H1 (cell line): ENCODE results near the gene JMJD8. TPM values are rescaled to one million over a fixed set of nuclear protein-coding genes. Genes with fewer than 3 reads are reported as not detected.
A peak's percentile ranks its signal among the peaks of the same experiment; 100 is the strongest.

Source experiments
- ASH2L ChIP-seq: fragments of 200-600, 300-600 bp; sonication (generic); IDR thresholded peaks from one replicate; pipeline ENCODE4 v1.7.1; 2017; ENCODE audit warnings: low read length
- EP300 ChIP-seq, 2 experiments: IDR thresholded peaks; 1 replicate in 1 of 2; 2 replicates in 1 of 2; pipeline ENCODE4 v1.6.1; 2011 to 2012; ENCODE audit warnings: low read depth in 2 of 2, low read length in 2 of 2, mild to moderate bottlenecking in 2 of 2, borderline replicate concordance in 1 of 2, inconsistent platforms in 1 of 2, moderate library complexity in 1 of 2
- NRF1 ChIP-seq: IDR thresholded peaks from 2 replicates; pipeline ENCODE4 v1.6.1; 2011; ENCODE audit warnings: mild to moderate bottlenecking, low read depth, low read length, improper control_type of control experiment
- RNF2 ChIP-seq: fragments of 200-900, 300-1000 bp; sonication (generic); IDR thresholded peaks from 2 replicates; pipeline ENCODE4 v1.7.1; 2016; ENCODE audit warnings: borderline replicate concordance, low read depth, mild to moderate bottlenecking, antibody characterized with exemption, low read length; ENCODE audit not compliant: poor library complexity, severe bottlenecking; ENCODE audit errors: missing control alignments
- SIN3A ChIP-seq, 2 experiments: IDR thresholded peaks in 1 of 2; conservative IDR thresholded peaks in 1 of 2; 2 replicates each; pipeline ENCODE4 v1.6.1; 2011 to 2012; ENCODE audit warnings: low read length in 2 of 2, improper control_type of control experiment in 1 of 2, low read depth in 1 of 2, mild to moderate bottlenecking in 1 of 2
- polyA plus RNA-seq, 7 experiments: library from polyadenylated mRNA; depleted of rRNA in 3 of 7; stranded (reverse) in 5 of 7; unstranded in 2 of 7; fragments of >200 nt in 5 of 7; fragments of 200-250 nt in 2 of 7; gene quantifications; 1 replicate in 5 of 7; 2 replicates in 1 of 7; 4 replicates in 1 of 7; pipeline versions ENCODE4 v1.2.1 to v1.2.3, GENCODE V29; 2011 to 2013; ENCODE audit warnings: missing spikeins in 2 of 7, mixed read lengths in 2 of 7
- total RNA-seq: library from RNA; stranded (reverse); fragmentation: NEBNext Ultra II Directional; extraction: Animal tissue kit (Norgen Biotek cat#: 25700); gene quantifications from 2 replicates; pipeline ENCODE4 v1.2.1, GENCODE V29; 2021
- TF ChIP-seq, protein P1 (sequence below): fragments of 300-600 bp; sonication (generic); IDR thresholded peaks from 2 replicates; pipeline ENCODE4 v1.7.1; 2012; ENCODE audit warnings: low read length, moderate library complexity, mild to moderate bottlenecking, inconsistent platforms; ENCODE audit not compliant: insufficient replicate concordance
- TF ChIP-seq, protein P2 (sequence below): IDR thresholded peaks from 2 replicates; pipeline ENCODE4 v1.6.1; 2012; ENCODE audit warnings: inconsistent platforms

The JMJD8 gene
- total and polyA plus RNA-seq, 2 of the 8 experiments (the other 6 are each of a cell fraction or from before 2014, with no cell fraction given), result 46.4 to 87.4 TPM

DNA sequence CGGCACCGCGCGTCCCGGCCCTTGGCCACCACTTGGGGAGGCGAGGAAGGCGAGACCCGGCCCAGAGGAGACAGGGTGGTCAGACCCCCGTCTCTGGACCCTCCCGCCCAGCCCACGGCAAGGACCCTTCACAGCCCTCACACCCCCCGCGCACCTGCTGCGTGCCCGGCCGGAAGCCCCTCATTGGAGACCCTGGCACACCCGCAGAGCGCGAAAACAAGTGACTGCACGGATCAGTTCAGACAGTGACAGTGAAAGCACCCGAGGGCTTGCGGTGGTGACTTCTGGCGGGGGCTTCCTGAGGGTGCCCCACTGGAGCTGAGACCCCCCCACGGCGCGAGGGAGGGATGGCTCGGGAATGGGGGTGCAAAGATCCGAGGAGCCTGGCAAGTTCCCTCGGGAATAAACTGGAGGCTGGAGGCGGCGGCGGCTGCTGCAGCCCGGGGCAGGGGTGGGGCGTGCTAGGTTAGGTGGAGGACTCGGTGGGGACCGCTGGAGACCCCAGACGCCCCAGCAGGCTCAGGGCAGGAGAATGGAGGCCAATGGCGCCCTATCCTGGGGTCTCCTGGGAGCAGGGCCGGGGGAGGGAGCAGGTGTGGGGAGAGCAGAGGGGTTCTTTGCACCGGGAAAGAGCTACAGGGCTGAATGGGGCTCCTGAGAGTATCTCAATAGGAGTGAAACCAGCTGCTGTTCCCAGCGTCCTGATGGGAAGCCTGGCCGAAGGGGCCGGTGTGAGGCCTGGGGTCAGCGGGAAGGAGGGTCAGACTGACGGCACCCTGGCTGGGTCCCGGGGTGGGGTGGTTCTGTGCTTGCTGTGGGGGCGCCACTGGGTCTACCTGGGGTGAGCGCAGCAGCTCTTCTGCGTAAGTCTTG is 22.3 kb upstream of the JMJD8 start (continued):
- TF ChIP-seq, protein P1, sequence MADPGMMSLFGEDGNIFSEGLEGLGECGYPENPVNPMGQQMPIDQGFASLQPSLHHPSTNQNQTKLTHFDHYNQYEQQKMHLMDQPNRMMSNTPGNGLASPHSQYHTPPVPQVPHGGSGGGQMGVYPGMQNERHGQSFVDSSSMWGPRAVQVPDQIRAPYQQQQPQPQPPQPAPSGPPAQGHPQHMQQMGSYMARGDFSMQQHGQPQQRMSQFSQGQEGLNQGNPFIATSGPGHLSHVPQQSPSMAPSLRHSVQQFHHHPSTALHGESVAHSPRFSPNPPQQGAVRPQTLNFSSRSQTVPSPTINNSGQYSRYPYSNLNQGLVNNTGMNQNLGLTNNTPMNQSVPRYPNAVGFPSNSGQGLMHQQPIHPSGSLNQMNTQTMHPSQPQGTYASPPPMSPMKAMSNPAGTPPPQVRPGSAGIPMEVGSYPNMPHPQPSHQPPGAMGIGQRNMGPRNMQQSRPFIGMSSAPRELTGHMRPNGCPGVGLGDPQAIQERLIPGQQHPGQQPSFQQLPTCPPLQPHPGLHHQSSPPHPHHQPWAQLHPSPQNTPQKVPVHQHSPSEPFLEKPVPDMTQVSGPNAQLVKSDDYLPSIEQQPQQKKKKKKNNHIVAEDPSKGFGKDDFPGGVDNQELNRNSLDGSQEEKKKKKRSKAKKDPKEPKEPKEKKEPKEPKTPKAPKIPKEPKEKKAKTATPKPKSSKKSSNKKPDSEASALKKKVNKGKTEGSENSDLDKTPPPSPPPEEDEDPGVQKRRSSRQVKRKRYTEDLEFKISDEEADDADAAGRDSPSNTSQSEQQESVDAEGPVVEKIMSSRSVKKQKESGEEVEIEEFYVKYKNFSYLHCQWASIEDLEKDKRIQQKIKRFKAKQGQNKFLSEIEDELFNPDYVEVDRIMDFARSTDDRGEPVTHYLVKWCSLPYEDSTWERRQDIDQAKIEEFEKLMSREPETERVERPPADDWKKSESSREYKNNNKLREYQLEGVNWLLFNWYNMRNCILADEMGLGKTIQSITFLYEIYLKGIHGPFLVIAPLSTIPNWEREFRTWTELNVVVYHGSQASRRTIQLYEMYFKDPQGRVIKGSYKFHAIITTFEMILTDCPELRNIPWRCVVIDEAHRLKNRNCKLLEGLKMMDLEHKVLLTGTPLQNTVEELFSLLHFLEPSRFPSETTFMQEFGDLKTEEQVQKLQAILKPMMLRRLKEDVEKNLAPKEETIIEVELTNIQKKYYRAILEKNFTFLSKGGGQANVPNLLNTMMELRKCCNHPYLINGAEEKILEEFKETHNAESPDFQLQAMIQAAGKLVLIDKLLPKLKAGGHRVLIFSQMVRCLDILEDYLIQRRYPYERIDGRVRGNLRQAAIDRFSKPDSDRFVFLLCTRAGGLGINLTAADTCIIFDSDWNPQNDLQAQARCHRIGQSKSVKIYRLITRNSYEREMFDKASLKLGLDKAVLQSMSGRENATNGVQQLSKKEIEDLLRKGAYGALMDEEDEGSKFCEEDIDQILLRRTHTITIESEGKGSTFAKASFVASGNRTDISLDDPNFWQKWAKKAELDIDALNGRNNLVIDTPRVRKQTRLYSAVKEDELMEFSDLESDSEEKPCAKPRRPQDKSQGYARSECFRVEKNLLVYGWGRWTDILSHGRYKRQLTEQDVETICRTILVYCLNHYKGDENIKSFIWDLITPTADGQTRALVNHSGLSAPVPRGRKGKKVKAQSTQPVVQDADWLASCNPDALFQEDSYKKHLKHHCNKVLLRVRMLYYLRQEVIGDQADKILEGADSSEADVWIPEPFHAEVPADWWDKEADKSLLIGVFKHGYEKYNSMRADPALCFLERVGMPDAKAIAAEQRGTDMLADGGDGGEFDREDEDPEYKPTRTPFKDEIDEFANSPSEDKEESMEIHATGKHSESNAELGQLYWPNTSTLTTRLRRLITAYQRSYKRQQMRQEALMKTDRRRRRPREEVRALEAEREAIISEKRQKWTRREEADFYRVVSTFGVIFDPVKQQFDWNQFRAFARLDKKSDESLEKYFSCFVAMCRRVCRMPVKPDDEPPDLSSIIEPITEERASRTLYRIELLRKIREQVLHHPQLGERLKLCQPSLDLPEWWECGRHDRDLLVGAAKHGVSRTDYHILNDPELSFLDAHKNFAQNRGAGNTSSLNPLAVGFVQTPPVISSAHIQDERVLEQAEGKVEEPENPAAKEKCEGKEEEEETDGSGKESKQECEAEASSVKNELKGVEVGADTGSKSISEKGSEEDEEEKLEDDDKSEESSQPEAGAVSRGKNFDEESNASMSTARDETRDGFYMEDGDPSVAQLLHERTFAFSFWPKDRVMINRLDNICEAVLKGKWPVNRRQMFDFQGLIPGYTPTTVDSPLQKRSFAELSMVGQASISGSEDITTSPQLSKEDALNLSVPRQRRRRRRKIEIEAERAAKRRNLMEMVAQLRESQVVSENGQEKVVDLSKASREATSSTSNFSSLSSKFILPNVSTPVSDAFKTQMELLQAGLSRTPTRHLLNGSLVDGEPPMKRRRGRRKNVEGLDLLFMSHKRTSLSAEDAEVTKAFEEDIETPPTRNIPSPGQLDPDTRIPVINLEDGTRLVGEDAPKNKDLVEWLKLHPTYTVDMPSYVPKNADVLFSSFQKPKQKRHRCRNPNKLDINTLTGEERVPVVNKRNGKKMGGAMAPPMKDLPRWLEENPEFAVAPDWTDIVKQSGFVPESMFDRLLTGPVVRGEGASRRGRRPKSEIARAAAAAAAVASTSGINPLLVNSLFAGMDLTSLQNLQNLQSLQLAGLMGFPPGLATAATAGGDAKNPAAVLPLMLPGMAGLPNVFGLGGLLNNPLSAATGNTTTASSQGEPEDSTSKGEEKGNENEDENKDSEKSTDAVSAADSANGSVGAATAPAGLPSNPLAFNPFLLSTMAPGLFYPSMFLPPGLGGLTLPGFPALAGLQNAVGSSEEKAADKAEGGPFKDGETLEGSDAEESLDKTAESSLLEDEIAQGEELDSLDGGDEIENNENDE, result no peak
- TF ChIP-seq, protein P2, sequence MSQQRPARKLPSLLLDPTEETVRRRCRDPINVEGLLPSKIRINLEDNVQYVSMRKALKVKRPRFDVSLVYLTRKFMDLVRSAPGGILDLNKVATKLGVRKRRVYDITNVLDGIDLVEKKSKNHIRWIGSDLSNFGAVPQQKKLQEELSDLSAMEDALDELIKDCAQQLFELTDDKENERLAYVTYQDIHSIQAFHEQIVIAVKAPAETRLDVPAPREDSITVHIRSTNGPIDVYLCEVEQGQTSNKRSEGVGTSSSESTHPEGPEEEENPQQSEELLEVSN, result no peak
- TF ChIP-seq EP300 (IDR thresholded peaks at IDR 0.05; ENCODE audit: borderline replicate concordance in 1 of 2, low read depth in 2 of 2, low read length in 2 of 2), result no peak
- no peak for TF ChIP-seq RNF2
- TF ChIP-seq ASH2L, result peak; percentile 39
- peak in 1 of 2 experiments; percentile 73; a peak in 1 of 4 replicates for TF ChIP-seq SIN3A (conservative IDR thresholded peaks at IDR 0.05 in 1 of 2, IDR thresholded peaks at IDR 0.05 in 1 of 2; ENCODE audit: low read depth in 1 of 2, low read length in 2 of 2)
- TF ChIP-seq NRF1, result no peak
